Measurements from ENCODE around the gene HS6ST1. TPM values are rescaled to one million over a fixed set of nuclear protein-coding genes. Genes with fewer than 3 reads are reported as not detected.

HS6ST1 gene
- total RNA-seq, 2 experiments from 2014 or later, result 7.1 to 8.7 TPM

DNA sequence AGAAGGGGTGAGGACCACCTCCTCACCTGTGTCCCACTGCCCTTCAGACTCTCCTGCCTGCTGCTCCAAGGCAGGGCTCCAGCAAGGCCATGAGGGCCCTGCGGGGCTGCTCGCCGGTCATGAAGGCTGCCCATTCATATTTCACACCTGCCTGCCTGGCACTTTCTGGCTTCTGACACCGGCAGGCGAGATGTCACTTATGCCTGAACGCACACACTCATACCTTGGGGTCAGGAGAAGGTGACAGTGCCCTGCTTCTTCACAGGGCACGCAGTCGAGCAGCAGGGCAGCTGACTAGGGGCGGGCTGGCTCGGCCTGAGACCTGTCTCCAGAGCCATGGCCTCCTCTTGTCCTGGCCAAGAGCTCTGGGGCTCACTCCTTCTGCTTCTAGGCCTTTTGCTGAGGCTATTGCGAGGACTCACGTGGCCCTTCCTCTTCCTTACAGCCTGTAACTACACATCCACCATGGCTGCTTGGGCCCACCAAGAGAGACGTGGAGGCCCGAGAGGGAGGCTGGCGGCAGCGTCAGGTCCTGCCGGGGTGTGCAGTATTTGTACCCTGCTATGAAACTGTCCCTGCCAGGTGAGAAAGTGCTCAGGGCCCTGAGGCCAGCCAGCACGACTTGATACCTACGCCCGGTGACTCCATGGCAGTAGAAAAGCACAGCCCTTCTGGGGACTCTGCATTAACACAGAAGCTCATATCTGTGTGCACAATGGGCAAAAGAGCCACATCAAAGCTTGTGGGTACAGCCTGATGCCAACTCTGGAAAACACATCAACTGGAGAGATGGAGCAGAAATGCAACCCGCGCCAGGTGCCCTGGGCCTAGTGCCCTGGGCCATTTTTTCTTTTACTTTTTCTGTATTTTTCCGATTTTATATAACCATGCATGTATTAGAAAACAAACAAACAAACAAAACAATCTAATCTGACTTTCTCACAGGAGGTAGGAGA lies 30.6 kb downstream of the HS6ST1 start:
- intact Hi-C loops (cut with DNase I, micrococcal nuclease), result no loop called here
- Mint-ChIP-seq H3K27ac (no peak overlapping the region), H3K9me3 (no peaks in the 10 kb centered on the region), H3K4me1 (ENCODE audit: low read depth) (peaks cover 4% of the 10 kb centered on the region), H3K4me3 (no peak overlapping the region), H3K36me3 (ENCODE audit: low read depth) (peaks cover 6% of the 10 kb centered on the region), H3K27me3 (no peaks in the 10 kb centered on the region)
- DNase-seq (no peak), ATAC-seq (ENCODE audit: poor library complexity) (no peak)
- CTCF ChIA-PET, result no interaction called here
- Histone ChIP-seq H3K27ac (ENCODE audit: low read depth in 1 of 2, low read length in 2 of 2) (no peak overlapping the region), H3K27me3 (ENCODE audit: control insufficient read depth in 1 of 2, insufficient read depth in 2 of 2, low read length in 2 of 2) (no peaks in the 10 kb centered on the region), H3K36me3 (ENCODE audit: insufficient read depth, low read length) (peaks cover 4% of the 10 kb centered on the region), H3K4me3 (ENCODE audit: low read length) (no peak overlapping the region), H3K9me3 (ENCODE audit: control insufficient read depth in 1 of 2, insufficient read depth in 1 of 2, low read length in 2 of 2) (peaks cover 0 to 13% of the 10 kb centered on the region in 2 experiments), H3K4me1 (ENCODE audit: insufficient read depth, low read length) (no peaks in the 10 kb centered on the region)
- TF ChIP-seq, protein P1, sequence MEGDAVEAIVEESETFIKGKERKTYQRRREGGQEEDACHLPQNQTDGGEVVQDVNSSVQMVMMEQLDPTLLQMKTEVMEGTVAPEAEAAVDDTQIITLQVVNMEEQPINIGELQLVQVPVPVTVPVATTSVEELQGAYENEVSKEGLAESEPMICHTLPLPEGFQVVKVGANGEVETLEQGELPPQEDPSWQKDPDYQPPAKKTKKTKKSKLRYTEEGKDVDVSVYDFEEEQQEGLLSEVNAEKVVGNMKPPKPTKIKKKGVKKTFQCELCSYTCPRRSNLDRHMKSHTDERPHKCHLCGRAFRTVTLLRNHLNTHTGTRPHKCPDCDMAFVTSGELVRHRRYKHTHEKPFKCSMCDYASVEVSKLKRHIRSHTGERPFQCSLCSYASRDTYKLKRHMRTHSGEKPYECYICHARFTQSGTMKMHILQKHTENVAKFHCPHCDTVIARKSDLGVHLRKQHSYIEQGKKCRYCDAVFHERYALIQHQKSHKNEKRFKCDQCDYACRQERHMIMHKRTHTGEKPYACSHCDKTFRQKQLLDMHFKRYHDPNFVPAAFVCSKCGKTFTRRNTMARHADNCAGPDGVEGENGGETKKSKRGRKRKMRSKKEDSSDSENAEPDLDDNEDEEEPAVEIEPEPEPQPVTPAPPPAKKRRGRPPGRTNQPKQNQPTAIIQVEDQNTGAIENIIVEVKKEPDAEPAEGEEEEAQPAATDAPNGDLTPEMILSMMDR (IDR thresholded peaks at IDR 0.05), result no peak
- POLR2A ChIA-PET, result no interaction called here

DNA sequence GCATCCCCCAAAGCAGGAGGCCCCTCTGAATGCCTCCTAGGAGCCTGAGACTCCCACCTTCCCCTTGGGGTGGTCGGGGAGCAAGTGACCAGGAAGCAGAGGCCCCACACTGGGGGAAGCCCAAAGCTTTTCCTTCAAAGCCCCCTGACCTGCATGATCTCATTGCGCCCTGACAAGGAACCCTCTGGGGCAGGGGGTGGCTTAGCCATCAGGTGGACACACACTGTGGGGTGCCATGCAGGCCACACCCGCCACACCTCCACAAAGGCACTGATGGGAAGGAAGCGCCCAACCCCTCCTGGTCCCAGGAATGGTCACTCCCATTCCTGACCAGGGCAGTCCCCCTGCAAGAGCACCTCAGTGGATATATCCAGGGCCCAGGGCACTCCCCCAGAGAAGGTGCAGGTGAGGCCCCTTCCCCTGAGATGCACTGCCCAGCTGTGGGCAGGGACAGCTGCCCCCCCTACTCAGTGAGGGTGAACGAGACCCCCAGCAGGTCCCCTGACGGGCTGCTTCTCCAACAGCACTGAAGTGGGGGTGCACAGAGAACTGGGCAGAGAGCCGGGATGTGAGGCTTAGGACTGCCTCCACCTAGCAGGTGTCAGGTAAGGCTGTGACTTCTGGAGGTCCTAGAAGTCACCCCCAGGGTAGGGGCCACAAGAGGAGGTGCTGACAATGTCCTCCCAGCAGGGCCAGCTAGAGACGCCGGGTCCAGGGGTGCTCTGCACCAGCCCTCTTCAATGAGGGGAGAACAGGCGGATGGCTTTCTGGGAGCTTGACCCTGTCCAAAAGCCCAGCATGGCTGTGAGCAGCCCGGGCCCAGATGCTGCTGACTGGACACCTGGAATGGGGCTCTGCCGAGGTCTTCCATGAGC lies 31.5 kb downstream of the HS6ST1 start:
- no peaks in the 10 kb centered on the region for H3K9me3 Mint-ChIP-seq
- ATAC-seq (ENCODE audit: poor library complexity) (no peak), DNase-seq (peak in 1 of 14 experiments; percentile 1)
- CTCF ChIA-PET, result no interaction called here
- peaks cover 4% of the 10 kb centered on the region for H3K36me3 ChIP-seq (ENCODE audit: insufficient read depth, low read length)
- no peak overlapping the region for H3K4me3 ChIP-seq (ENCODE audit: low read length)
- H3K4me3 Mint-ChIP-seq, result no peak overlapping the region
- intact Hi-C loops (cut with DNase I, micrococcal nuclease), result no loop called here
- peaks cover 4% of the 10 kb centered on the region for H3K4me1 Mint-ChIP-seq (ENCODE audit: low read depth)
- no peak overlapping the region for H3K27ac ChIP-seq (ENCODE audit: low read depth in 1 of 2, low read length in 2 of 2)
- H3K36me3 Mint-ChIP-seq (ENCODE audit: low read depth), result peaks cover 6% of the 10 kb centered on the region
- no peaks in the 10 kb centered on the region for H3K27me3 ChIP-seq (ENCODE audit: control insufficient read depth in 1 of 2, insufficient read depth in 2 of 2, low read length in 2 of 2)
- TF ChIP-seq, protein P1 (IDR thresholded peaks at IDR 0.05), result no peak
- no peak overlapping the region for H3K27ac Mint-ChIP-seq
- H3K9me3 ChIP-seq (ENCODE audit: control insufficient read depth in 1 of 2, insufficient read depth in 1 of 2, low read length in 2 of 2), result peaks cover 0 to 11% of the 10 kb centered on the region in 2 experiments
- H3K4me1 ChIP-seq (ENCODE audit: insufficient read depth, low read length), result no peaks in the 10 kb centered on the region
- POLR2A ChIA-PET, result no interaction called here
- no peaks in the 10 kb centered on the region for H3K27me3 Mint-ChIP-seq

DNA sequence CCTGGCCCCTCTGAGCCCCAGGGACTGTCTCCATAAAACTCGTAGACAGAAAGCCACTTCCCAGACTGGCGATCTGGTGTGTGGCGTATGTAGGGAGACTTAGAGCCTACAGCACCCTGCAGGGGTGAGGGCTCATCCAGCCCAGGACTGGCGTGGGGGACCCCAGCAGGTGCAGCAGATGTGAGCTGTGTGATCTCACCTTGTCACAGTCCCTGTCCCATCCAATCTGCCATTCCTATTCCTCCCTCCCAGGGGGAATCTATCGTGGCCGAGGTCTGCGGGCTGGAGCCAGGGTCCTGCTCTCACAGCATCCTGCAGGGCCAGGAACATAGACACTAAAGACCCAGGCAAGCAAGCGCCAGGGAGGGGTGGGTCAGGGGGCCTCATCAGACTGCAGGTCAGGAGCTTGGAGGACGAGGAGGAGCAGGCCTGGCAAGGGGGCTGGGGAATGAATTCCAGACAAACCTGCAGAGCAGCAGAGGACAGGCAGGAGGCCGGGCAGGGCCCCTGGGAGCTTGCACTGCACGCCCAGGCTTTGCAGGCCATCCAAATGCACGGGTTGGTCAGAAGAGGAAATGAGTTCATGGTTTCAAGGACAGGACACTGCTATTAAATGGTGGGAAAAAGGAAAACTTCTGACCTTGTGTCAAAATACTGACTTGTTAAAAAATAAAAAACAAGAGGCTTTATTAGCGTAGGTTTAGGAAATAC lies 32.5 kb downstream of the HS6ST1 start:
- intact Hi-C loops (cut with DNase I, micrococcal nuclease), result no loop called here
- peak in 1 of 14 experiments; percentile 2 for DNase-seq
- no peaks in the 10 kb centered on the region for H3K27me3 ChIP-seq (ENCODE audit: control insufficient read depth in 1 of 2, insufficient read depth in 2 of 2, low read length in 2 of 2)

More for the DNA sequence above, 32.5 kb downstream of the HS6ST1 start:
- H3K27ac ChIP-seq (ENCODE audit: low read depth in 1 of 2, low read length in 2 of 2), result no peak overlapping the region
- Mint-ChIP-seq H3K9me3 (no peaks in the 10 kb centered on the region), H3K27me3 (no peaks in the 10 kb centered on the region), H3K4me3 (no peak overlapping the region), H3K4me1 (ENCODE audit: low read depth) (peaks cover 4% of the 10 kb centered on the region), H3K27ac (no peak overlapping the region), H3K36me3 (ENCODE audit: low read depth) (peaks cover 6% of the 10 kb centered on the region)
- no peak for ATAC-seq (ENCODE audit: poor library complexity)
- no peaks in the 10 kb centered on the region for H3K4me1 ChIP-seq (ENCODE audit: insufficient read depth, low read length)
- no peak overlapping the region for H3K4me3 ChIP-seq (ENCODE audit: low read length)
- CTCF ChIA-PET, result no interaction called here
- TF ChIP-seq, protein P1 (IDR thresholded peaks at IDR 0.05), result no peak
- H3K36me3 ChIP-seq (ENCODE audit: insufficient read depth, low read length), result peaks cover 4% of the 10 kb centered on the region
- H3K9me3 ChIP-seq (ENCODE audit: control insufficient read depth in 1 of 2, insufficient read depth in 1 of 2, low read length in 2 of 2), result peaks cover 0 to 1% of the 10 kb centered on the region in 2 experiments
- POLR2A ChIA-PET, result no interaction called here
